HepG2 (cell line): ENCODE measurements around the gene GALC.

ENCODE experiments used
- E2F5 ChIP-seq: sonication (generic); formaldehyde crosslinking; conservative IDR thresholded peaks from 2 replicates; pipeline ENCODE4 v1.4.0; 2020; ENCODE audit warnings: missing genetic modification reagents
- EP300 ChIP-seq, 3 experiments: sonication (generic) in 1 of 3; formaldehyde crosslinking in 1 of 3; IDR thresholded peaks; 2 replicates each; pipeline versions ENCODE4 v1.5.1 to v1.6.1; 2011 to 2020; ENCODE audit warnings: low read depth in 2 of 3, low read length in 2 of 3, borderline replicate concordance in 1 of 3, improper control_type of control experiment in 1 of 3, mild to moderate bottlenecking in 1 of 3, missing genetic modification reagents in 1 of 3, moderate library complexity in 1 of 3
- NFE2L1 ChIP-seq: sonication (generic); formaldehyde crosslinking; IDR thresholded peaks from 2 replicates; pipeline ENCODE4 v1.4.0; 2020; ENCODE audit warnings: missing genetic modification reagents, mild to moderate bottlenecking, borderline replicate concordance
- PHF5A ChIP-seq: IDR thresholded peaks from one replicate; pipeline ENCODE4 v1.6.1; 2018; ENCODE audit warnings: low read depth, missing genetic modification reagents; ENCODE audit not compliant: unreplicated experiment
- PTBP1 ChIP-seq: fragments of 200-400 bp; formaldehyde crosslinking; IDR thresholded peaks from 2 replicates; pipeline ENCODE4 v1.6.1; 2018; ENCODE audit warnings: low read length, low read depth; ENCODE audit not compliant: poor library complexity, severe bottlenecking
- TBX3 ChIP-seq: fragments of 450-650 bp; IDR thresholded peaks from 2 replicates; pipeline ENCODE4 v1.6.1; 2017; ENCODE audit warnings: antibody characterized with exemption, mild to moderate bottlenecking, inconsistent platforms, borderline replicate concordance
- ZBTB7A ChIP-seq: sonication (generic); formaldehyde crosslinking; IDR thresholded peaks from 2 replicates; pipeline ENCODE4 v1.8.0; 2022; ENCODE audit warnings: mild to moderate bottlenecking, missing genetic modification reagents

GRCh38 chr14:88007608-88008007 lies 14.6 kb upstream of the GALC start:
- no peak for TF ChIP-seq PHF5A (CRISPR knock-in tag)
- no peak for TF ChIP-seq PTBP1
- no peak for TF ChIP-seq TBX3
- TF ChIP-seq EP300 (IDR thresholded peaks at IDR 0.05; ENCODE audit: low read depth in 2 of 2, low read length in 2 of 2), result no peak
- TF ChIP-seq EP300 (CRISPR knock-in tag; IDR thresholded peaks at IDR 0.05; ENCODE audit: borderline replicate concordance), result no peak
- no peak for TF ChIP-seq ZBTB7A (CRISPR knock-in tag)
- no peak for TF ChIP-seq E2F5 (CRISPR knock-in tag)
- TF ChIP-seq NFE2L1 (CRISPR knock-in tag), result no peak
